Stimulated activated naive CD4-positive, alpha-beta T cell (primary cell): Measurements from ENCODE around the gene DIP2B.
"Not testable (repeated sequence)": the region's sequence is repeated elsewhere in the genome, so short reads cannot be mapped to it uniquely, and the experiment has no call there.

Experiments
- DNase-seq, 6 experiments: peaks; one replicate each; lab custom pipeline; 2025; lab: John Stamatoyannopoulos, UW

The DIP2B gene

DNA sequence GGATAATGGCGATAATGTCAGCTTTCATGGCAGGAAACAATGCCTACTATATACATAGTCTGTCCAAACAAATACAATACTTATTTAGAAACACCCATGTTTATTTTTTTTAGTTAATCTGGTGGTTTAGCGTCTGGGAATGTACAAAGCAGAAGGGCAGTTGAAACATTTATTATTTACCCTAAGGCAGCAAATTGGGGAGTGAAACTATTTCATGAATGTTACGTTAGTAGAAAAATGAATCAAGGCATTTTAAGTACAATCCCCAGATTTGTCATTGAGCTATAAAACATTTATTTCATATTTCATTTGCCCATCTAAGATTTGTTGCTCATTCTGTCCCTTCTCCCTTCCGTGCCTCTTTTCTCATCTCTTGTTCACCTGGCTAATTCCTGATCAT, 172.0 kb downstream of the DIP2B start:
- no peak for DNase-seq

DNA sequence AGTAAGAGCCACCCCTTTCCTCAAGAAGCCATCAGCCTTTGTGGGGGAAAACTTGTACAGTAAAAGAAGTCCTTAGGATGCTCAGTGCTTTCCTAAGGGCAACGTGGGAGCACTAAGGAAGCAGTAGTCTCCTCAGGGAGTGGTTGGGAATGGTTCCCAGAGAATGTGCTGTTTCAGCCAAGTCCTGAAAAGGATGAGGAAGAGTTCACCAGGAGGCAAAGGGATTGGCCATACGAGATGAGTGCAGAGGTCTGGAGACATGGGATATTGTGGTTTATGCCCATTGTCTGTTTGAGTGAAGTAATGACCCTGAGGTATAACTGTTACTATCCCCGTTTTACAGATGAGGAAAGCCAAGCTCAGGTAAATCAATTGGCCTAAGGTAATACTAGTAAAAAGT, 173.1 kb downstream of the DIP2B start:
- no peak for DNase-seq

DNA sequence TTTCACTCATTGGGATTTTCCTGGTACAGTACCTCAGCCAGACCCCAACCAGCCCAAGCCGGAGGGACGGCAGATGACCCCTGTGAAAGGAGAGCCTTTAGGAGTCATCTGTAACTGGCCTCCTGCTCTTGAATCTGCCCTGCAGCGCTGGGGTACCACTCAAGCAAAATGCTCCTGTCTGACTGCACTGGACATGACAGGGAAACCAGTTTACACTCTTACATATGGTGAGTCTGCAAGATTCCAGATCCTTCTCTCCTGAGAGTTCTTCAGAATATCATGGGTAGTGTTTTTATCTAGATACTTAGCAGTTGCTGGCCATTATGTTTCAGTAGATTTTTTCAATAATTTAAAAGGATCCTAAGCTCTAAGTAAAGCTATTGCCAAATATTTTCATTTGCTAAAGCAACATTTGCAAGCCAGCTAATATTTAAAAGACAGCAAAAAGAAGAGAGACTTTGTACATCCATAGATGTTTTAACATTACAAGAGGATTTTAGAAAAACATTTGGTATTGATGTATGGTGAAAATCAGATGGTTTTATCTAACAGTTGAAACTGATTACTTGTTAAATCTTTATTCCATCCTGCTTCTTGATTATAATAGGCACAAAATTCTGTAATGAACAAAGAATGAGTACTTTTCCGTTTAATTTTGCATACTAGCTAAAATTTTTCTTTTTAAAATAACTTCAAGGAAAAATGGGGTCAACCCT, 174.0 kb downstream of the DIP2B start:
- no peak for DNase-seq

DNA sequence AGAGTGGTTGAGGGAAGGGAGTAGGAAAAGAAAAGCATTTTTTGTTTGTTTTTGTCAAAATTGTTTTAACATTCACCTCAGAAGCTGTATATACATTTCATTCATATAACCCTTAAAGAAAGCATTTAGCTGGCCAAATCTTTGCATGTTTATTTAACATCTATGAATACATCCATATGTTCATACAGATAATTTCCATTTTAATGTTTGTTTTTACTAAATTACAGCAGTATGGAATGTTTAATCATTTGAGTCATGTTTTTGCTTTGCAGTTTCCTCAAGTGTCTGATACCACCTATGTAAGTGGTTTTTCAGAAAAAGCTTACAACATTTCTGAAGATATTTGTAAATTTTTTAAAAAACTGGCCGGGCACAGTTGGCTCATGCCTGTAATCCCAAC, 174.8 kb downstream of the DIP2B start:
- no peak for DNase-seq

DNA sequence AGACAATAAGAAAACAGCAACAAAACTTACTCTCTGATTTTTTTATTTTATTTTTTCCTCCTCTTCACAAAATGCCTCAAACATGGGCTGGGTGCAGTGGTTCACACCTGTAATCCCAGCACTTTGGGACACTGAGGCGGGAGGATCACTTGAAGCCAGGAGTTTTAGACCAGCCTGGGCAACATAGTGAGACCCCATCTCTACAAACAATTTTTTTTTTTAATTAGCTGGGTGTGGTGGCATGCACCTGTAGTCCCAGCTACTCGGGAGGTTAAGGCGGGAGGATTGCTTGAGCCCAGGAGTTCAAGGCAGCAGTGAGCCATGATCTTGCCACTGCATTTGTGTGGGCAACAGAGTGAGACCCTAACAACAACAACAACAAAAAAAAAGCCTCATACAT, 176.3 kb downstream of the DIP2B start:
- DNase-seq: not testable (repeated sequence)

DNA sequence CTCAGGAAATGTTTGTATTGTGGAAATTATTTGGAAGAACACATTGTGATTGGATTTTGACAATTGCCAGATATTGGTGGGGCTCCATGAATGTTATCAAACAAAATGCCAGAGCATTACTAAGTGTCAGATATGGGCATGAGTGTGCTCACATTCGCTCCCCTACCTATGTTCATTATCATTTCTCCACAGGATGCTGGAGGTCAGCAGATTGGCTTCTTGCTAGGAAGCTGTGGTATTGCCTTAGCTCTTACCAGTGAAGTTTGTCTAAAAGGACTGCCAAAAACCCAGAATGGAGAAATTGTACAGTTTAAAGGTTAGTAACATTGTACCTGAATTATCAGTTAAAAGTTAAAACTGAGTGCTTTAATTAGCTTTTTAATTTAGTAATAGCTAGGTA, 180.9 kb downstream of the DIP2B start:
- no peak for DNase-seq

DNA sequence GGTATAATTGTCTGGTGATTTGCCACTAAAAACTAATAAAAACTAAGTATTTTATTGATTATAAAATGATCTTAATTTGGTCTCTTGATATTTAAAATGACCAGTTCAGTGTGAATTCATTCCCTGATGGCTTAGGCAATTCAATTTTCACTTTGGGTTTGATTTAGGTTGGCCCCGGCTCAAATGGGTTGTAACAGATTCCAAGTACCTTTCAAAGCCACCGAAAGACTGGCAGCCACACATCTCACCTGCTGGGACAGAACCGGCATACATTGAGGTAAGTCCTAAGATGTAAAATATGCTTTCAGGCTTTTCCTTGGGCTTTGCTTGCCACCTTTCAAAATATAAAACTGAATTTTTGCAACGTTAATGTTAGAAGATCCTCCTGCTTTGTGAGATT, 181.6 kb downstream of the DIP2B start:
- DNase-seq: no peak

DNA sequence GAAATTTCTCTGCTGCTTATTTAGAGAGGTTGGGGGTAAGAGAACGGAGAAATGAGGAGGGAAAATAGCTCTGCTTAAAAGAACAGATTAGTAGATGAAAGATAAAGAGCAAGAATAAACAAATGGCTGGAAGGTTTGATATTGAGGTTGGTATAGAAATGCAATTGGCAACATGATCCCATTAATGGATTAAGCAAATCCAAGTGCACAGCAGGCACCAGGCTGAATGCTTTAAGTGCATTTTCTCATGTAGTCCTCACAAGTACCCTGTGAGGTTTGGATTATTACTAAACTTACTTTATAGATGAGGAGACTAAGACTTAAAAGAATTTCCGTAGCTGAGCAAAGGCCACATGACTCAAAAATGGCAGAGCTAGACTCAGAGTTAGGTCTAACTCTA, 182.2 kb downstream of the DIP2B start:
- DNase-seq: no peak

DNA sequence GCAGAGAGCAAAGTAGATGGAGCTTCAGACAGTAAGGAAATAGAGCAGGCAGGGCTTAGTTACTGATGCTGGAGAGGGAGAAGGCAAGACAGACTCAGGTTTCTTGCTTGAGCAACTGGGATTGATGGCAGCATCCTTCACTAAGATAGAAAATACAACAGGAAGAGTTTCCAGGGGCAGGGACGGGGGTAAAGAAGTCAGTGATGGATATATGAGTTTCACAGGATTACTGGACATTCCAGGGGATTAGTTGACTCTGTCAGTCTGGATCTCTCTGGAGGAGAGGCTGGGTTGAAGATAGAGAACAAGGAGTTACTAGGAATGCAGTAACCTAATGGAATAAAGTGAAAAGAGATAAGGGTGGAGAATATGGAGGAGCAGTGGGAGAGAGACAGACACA, 184.7 kb downstream of the DIP2B start:
- DNase-seq: no peak

DNA sequence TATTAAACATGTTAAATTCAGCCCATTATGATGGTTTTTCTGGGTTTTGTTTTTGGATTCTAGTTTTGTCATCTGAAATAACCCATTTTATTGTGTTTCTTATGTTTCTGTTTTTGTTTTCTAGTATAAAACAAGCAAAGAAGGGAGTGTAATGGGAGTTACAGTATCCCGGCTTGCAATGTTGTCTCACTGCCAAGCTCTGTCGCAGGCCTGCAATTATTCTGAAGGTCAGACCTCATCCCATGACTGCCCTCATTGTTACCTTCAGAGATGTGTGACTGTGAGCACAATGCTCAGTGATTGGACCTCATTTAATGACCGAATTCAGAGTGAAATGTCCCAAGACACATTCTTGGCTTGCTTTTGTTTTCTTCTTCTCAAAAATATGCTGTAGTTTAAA, 186.1 kb downstream of the DIP2B start:
- no peak for DNase-seq

DNA sequence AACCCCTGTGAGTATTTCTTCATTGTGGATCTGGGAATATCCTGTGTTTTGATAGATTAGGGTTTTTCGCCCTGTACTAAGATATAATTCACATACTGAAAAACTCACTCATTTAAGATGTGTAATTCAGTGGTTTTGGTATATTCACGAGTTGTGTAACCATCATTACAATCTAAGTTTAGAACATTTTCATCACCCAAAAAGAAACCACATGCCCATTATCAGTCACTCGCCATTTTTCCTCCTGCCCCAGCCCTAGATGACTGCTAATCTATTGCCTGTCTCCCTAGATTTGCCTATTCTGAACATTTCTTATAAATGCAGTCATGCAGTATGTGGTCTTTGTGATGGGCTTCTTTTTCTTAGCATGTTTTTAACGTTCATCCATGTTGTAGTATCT, 191.2 kb downstream of the DIP2B start:
- no peak for DNase-seq

DNA sequence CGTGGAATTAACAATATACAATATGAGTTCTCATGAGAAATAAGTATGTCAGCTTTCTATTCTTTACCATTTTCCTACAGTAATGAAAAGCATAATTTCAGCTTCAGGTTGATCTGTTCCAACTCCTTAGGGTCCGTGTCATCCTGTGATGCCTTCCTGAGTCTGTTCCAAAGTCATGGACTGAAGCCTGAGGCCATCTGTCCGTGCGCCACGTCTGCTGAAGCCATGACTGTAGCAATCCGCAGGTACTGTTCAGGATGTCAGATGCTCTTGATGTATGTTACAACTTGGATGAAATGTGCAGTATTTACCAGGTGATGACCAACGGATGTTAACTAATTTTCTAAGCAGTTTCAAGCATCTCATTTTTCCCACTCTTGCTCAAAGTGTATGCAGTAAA, 192.1 kb downstream of the DIP2B start:
- DNase-seq: no peak

DNA sequence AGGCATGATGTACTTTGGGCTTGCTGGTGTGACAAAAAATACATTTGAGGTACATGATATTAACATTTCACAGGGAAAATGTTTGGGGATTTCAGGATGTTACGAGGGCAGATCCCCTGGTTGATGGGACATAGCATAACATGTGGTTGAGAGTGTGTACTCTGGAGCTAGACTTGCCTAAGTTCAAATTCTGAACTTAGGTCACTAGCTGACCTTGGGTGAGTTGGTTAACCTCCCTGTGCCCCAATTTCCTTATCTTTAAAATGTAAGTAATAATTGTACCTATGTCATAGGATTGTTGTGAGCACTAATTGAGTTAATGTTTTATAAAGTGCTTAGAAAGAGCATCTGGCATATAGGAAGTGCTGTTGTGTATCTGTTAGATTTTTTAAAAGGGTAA, 194.4 kb downstream of the DIP2B start:
- no peak for DNase-seq

DNA sequence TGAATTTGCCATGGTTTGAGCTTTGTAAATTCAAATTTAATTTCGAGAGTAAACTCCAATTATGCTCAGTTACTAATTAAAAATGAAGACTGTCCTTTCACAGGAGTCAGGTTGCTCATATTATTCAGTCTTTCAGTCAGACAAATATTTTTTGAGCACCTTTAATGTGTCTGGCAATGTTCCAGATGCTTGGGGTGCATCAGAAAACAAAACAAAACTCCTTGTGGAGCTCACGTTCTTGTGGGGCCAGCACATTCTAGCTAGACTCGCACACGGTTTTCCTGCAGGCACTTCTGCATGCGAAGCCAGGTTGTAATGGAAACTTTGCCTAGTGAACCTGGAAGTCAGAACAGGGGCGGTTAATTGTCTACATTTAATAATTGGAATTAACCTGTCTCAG, 195.2 kb downstream of the DIP2B start:
- no peak for DNase-seq

DNA sequence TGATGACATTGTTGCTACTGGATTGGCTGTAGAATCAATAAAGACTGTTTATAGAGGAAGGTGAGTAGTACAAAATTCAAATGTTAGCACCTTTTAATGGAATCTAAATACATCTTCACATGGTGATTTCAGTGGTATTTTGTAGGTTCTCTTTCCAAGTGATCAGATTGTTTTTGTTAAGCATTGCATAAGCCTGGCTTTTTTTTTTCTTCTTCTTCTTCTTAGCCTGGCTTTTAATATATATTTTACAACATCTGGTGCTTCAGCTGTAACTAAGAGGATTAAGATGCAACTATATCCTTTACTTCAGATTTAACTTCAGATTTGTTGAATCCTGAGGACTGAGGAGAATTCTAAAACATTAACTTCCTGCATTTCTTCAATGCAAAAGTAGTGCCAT, 201.8 kb downstream of the DIP2B start:
- DNase-seq: no peak

DNA sequence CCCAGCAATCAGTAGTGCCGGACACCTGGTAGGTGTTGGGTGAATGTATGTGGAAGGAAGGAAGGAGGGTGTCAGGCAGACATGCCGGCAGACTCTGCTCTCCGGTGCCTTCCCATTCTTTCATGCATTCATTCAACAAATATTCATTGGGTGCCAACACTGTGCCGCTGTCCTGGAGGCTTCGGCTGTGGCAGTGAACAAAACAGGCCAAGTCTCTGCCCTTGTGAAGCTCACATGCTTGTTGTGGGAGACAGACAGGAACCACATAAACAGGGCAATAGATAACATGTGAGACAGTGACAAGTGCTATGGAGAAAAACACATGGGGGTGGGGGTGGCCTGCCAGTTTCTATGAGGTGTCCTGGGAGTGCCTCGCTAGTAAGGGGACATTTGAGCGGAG, 202.6 kb downstream of the DIP2B start:
- DNase-seq: no peak

DNA sequence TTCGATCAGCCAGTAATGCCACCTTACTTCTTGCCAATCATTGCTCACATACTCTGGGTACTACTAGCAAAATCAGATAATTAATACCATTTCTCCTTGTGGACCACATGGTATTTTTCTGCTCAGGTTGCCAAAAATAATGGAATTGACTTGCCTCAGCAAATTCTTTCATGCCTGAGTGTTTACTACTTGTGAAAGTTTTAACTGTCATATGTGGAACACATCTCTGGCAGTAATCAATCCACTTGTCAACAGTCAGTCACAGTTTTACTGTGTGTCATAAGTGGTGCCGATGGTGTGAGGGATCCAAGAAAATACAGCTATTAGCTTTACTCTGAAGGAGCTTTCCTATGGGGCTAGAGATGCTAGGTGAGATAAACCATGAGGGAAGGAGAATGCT, 203.8 kb downstream of the DIP2B start:
- no peak for DNase-seq

DNA sequence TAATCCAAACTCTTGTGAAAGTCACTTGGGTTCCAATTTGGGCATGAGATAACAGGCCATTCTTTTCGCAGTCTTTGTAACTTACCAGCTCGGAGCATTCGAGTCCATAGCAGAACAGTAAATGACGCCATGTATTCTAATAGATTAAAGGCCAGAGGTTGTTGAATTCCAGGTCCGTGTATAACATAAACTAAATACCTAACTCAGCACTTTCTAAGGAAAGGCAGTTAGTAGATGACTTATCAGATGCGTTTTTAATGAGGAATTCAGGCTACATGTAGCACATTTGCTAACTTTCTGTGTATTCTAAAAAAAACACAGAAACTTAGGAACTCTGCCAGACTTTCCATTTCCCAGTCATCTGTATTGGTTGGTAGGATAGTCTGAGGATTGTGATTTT, 206.3 kb downstream of the DIP2B start:
- DNase-seq: no peak

DNA sequence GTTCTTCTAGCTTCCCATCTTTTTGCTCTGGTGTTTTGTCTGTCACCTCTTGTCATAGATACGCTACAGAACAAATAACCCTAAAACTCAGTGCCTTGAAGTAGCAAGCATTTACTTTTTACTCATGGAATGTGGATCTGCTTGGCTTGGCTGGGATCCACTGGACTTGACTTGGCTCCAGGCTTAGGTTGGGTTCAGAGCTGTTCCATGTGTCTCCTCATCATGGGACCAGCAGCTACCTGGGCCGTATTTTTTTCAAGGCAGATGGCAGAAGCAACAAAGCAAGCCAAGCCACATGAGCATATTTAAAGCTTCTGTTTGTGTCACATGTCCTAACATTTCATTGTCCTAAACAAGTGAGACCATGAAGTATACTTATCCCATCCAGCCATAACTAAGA, 210.4 kb downstream of the DIP2B start:
- no peak for DNase-seq

DNA sequence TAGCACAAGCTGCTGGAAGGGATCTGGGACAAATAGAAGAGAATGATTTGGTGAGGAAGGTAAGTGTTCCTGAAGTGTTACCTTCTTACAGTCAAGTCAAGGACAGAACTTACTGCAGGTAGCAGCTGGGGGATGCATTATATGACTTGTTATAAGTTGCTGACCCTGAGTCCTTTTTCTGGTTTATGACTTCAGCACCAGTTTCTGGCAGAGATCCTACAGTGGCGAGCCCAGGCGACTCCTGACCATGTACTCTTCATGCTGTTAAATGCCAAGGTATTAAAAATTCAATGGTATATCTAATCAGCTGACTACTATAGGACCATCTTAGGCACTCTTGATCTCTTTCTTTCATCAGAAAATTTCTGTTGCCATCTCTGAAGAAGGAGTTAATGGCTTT, 214.0 kb downstream of the DIP2B start:
- no peak for DNase-seq

DNA sequence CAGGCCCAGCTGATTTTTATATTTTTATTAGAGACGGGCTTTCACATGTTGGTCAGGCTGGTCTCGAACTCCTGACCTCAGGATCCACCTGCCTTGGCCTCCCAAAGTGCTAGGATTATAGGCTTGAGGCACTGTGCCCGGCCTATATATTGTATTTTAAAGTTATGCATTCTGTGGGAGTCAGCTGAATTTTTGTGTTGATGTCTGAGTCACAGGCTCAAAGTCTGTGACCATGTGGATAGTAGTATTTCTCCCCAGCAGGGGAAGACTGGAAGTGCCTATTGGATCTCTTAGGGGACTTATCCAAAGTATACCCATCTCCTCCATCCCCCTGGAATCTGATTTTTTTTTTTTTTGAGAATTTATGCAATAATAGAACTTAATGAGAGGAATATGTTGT, 215.3 kb downstream of the DIP2B start:
- DNase-seq: no peak

DNA sequence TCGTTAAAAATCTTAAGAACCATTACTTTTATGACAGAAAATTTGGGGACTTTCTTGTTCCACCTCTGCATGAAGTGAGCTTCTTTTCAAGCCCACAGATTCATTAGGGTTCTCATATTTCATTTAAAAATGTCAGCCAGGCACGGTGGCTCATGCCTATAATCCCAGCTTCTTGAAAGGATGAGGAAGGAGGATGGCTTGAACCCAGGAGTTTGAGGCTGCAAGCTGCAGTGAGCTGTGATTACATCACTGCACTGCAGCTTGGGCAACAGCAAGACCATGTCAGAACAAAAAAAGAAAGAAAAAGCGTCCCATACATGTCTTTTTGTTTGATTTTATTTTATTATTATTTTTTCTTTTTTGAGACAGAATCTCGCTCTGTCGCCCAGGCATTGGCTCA, 215.7 kb downstream of the DIP2B start:
- no peak for DNase-seq

DNA sequence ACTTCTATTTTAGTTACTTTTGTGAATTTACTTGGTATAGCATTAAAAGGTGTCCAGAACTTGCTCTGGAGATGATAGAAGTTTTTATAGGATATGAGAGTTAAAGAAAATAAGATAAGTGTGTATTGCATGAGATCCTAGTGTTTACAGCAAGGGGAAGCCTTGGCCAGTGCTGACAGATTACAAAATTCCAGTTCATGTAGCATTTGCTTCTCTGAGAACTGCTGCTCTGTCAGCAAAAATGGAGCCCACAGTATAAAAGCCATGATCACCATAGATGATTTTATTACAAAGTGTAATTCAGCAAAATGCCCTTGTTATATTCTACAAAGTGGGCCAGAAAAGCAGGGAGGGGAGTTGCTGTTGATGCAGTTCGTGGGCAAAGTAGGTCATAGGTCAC, 219.1 kb downstream of the DIP2B start:
- DNase-seq: no peak

DNA sequence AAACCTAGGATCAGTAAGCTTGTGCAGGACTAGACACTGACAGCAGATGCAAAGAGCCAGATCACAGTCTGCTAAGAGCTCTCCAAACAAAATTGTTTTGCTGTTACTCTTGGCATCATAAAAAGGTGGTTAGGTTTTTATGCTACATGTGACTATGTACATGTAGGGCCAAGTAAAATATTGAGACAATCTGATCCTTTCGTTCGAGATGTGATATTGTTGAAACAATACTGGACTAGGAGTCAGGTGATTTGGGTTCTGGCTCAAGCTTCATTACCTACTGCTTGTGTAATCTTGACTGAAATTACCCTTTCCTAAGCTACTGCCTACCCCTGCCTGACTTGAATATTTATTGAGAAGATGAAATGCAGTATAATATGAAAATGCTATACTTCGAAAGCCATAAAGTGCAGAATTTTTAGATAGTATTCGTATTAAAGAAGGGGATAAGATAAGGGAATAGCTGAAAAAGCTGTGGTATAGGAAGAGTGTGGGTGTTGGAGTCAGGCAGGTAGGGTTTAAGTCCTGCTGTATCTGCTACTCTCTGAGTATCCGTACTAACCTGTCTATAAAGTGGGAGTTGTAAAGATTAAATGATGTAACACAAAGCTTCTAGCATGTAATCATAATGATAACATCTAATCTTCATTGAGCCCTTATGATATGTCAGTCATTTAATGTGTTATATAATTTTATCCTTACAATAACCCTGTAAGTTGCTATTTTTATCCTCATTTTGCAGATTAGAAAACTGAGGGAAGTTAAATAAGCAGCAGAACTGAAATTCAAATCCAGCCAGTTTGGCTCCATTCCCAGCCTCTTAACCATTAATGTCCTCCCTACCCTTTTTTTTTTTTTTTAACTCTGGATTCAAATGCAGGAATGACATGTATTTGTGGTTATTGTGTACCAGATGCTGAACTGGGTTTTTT, 220.5 kb downstream of the DIP2B start:
- DNase-seq: no peak
